A673 (cell line): ENCODE data around the gene ATP8B2. TPM values are rescaled to one million over a fixed set of nuclear protein-coding genes. Genes with fewer than 3 reads are reported as not detected.

Experiments used
- BruUV-seq: library from RNA; stranded (reverse); fragments of 400-500 nt; replicated peaks from 2 replicates; lab custom pipeline; 2021; lab: Mats Ljungman, UMichigan
- CTCF ChIA-PET: fragments of 300-600 bp; sonication (Branson Sonifier 250); formaldehyde crosslinking; loops from one replicate; lab custom pipeline; 2022; ENCODE audit warnings: antibody characterized with exemption; lab: Charles Lee
- POLR2A ChIA-PET: fragments of 300-600 bp; sonication (Branson Sonifier 250); formaldehyde crosslinking; loops from one replicate; lab custom pipeline; 2022; ENCODE audit warnings: antibody characterized with exemption; ENCODE audit not compliant: low non-redundant PET; lab: Charles Lee
- DNase-seq: peaks from one replicate; pipeline ENCODE4 v3.0.0-alpha.2; 2015; ENCODE audit warnings: low spot score
- H3K27ac ChIP-seq: fragments of 200-600 bp; sonication (generic); 2 replicates; pipeline ENCODE4 v1.5.1; 2016; ENCODE audit warnings: mixed run types, low read depth, mild to moderate bottlenecking, mixed read lengths, antibody characterized with exemption, low read length; ENCODE audit not compliant: poor library complexity, severe bottlenecking
- H3K27me3 ChIP-seq: fragments of 200-600 bp; sonication (generic); replicated peaks from 2 replicates; pipeline ENCODE4 v1.6.1; 2017; ENCODE audit warnings: mixed run types, low read depth, mild to moderate bottlenecking, mixed read lengths, antibody characterized with exemption, low read length; ENCODE audit not compliant: insufficient read depth, poor library complexity
- H3K36me3 ChIP-seq: fragments of 200-600 bp; sonication (generic); 2 replicates; pipeline ENCODE4 v1.6.1; 2016; ENCODE audit warnings: mixed run types, mild to moderate bottlenecking, mixed read lengths, antibody characterized with exemption, low read length; ENCODE audit not compliant: insufficient read depth, poor library complexity, severe bottlenecking
- H3K4me1 ChIP-seq: fragments of 200-600 bp; sonication (generic); 2 replicates; pipeline ENCODE4 v1.6.1; 2017; ENCODE audit warnings: mixed run types, mild to moderate bottlenecking, mixed read lengths, antibody characterized with exemption, low read length; ENCODE audit not compliant: insufficient read depth, poor library complexity, severe bottlenecking
- H3K4me3 ChIP-seq: fragments of 200-600 bp; sonication (generic); 2 replicates; pipeline ENCODE4 v1.5.1; 2016; ENCODE audit warnings: low read depth, mixed run types, mild to moderate bottlenecking, mixed read lengths, low read length; ENCODE audit not compliant: poor library complexity, severe bottlenecking
- H3K9me3 ChIP-seq: fragments of 200-600 bp; sonication (generic); 2 replicates; pipeline ENCODE4 v1.6.1; 2016; ENCODE audit warnings: mixed run types, low read depth, mild to moderate bottlenecking, mixed read lengths, antibody characterized with exemption, low read length; ENCODE audit not compliant: poor library complexity, severe bottlenecking
- EZH2 ChIP-seq: fragments of 200-600 bp; sonication (generic); IDR thresholded peaks from 2 replicates; pipeline ENCODE4 v1.6.1; 2017; ENCODE audit warnings: borderline replicate concordance, low read depth, mild to moderate bottlenecking, mixed read lengths, antibody characterized with exemption, low read length; ENCODE audit not compliant: poor library complexity, severe bottlenecking
- intact Hi-C: fragments of 100-400 bp; cut with micrococcal nuclease; formaldehyde crosslinking; loops from one replicate; pipeline ENCODE4 v1.10.0; 2022; ENCODE audit not compliant: unreplicated experiment
- total RNA-seq: library from RNA; stranded (reverse); gene quantifications from 2 replicates; pipeline ENCODE4 v1.2.3, GENCODE V29; 2021
- TF ChIP-seq, protein P1 (sequence below): fragments of 300-800, 200-600 bp; sonication (generic); conservative IDR thresholded peaks from 2 replicates; pipeline ENCODE4 v1.5.1; 2017; ENCODE audit warnings: low read depth, mild to moderate bottlenecking, antibody characterized with exemption, low read length, moderate library complexity, mixed read lengths

Gene ATP8B2
- total RNA-seq, 1 experiment from 2014 or later, result 29.1 TPM

DNA sequence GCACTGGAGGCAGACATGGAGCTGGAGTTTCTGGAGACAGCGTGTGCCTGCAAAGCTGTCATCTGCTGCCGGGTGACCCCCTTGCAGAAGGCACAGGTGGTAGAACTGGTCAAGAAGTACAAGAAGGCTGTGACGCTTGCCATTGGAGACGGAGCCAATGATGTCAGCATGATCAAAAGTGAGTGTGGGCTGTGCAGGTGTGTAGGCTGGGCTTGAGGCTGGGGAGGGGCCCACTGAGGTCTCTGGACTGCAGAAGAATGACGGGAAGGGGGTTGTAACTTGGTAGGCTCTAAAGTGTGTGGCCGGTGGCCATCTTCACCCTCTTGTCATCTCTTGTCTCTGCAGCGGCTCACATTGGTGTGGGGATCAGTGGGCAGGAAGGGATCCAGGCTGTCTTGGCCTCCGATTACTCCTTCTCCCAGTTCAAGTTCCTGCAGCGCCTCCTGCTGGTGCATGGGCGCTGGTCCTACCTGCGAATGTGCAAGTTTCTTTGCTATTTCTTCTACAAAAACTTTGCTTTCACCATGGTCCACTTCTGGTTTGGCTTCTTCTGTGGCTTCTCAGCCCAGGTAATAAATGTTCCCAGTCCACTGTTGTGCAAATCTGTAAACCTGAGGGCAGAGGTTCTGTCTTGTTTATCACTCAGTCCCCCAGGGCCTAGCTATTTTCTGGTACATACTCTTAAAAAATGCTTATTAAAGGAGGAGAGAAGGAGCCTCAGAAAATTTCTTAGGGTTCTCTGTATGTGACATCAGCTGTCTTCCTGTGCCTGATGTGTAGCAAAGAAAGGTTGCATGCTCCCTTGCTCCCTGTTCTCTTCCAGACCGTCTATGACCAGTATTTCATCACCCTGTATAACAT lies 19.9 kb downstream of the ATP8B2 start:
- Histone ChIP-seq H3K4me3 (no peak overlapping the region), H3K9me3 (no peaks in the 10 kb centered on the region), H3K27me3 (no peaks in the 10 kb centered on the region), H3K36me3 (peaks cover 63% of the 10 kb centered on the region), H3K4me1 (no peaks in the 10 kb centered on the region), H3K27ac (no peak overlapping the region)
- intact Hi-C loops, result no loop called here
- DNase-seq, result peak; percentile 72
- no peak for TF ChIP-seq EZH2
- TF ChIP-seq, protein P1, sequence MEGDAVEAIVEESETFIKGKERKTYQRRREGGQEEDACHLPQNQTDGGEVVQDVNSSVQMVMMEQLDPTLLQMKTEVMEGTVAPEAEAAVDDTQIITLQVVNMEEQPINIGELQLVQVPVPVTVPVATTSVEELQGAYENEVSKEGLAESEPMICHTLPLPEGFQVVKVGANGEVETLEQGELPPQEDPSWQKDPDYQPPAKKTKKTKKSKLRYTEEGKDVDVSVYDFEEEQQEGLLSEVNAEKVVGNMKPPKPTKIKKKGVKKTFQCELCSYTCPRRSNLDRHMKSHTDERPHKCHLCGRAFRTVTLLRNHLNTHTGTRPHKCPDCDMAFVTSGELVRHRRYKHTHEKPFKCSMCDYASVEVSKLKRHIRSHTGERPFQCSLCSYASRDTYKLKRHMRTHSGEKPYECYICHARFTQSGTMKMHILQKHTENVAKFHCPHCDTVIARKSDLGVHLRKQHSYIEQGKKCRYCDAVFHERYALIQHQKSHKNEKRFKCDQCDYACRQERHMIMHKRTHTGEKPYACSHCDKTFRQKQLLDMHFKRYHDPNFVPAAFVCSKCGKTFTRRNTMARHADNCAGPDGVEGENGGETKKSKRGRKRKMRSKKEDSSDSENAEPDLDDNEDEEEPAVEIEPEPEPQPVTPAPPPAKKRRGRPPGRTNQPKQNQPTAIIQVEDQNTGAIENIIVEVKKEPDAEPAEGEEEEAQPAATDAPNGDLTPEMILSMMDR, result peak; percentile 82
- POLR2A ChIA-PET, result no interaction called here
- CTCF ChIA-PET, result interaction anchor here (0.8 to 0.9 kb wide), 2 partner anchors 10 to 89 kb away, joined by 3 read pairs; no protein-coding TSS in a partner anchor
- no TSS peak for BruUV-seq

DNA sequence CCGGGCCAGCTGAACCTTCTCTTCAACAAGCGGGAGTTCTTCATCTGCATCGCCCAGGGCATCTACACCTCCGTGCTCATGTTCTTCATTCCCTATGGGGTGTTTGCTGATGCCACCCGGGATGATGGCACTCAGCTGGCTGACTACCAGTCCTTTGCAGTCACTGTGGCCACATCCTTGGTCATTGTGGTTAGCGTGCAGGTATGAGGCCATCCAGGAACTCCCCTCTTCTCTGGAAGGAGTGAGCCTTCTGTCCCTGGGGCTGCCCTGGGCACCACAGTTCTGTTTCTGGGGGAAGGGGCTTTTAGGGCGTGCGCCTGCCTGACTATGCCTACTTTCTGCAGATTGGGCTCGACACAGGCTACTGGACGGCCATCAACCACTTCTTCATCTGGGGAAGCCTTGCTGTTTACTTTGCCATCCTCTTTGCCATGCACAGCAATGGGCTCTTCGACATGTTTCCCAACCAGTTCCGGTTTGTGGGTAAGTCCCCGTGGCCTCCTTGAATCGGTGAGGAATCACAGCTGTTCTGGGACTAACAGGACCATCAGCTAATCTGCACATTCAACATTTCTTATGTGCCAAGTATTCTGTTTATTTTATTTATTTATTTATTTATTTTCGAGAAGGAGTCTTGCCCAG lies 21.1 kb downstream of the ATP8B2 start:
- no peaks in the 10 kb centered on the region for H3K27me3 ChIP-seq
- intact Hi-C loops, result no loop called here
- H3K4me1 ChIP-seq, result no peaks in the 10 kb centered on the region
- TF ChIP-seq, protein P1, result no peak
- no peak for TF ChIP-seq EZH2
- no peak for DNase-seq
- CTCF ChIA-PET, result interaction anchor here (1.0 kb wide), 1 partner anchor 10 kb away, joined by 5 read pairs; no protein-coding TSS in a partner anchor
- H3K36me3 ChIP-seq, result peaks cover 56% of the 10 kb centered on the region
- BruUV-seq, result no TSS peak
- no peaks in the 10 kb centered on the region for H3K9me3 ChIP-seq
- POLR2A ChIA-PET, result no interaction called here
- no peak overlapping the region for H3K4me3 ChIP-seq
- H3K27ac ChIP-seq, result no peak overlapping the region

DNA sequence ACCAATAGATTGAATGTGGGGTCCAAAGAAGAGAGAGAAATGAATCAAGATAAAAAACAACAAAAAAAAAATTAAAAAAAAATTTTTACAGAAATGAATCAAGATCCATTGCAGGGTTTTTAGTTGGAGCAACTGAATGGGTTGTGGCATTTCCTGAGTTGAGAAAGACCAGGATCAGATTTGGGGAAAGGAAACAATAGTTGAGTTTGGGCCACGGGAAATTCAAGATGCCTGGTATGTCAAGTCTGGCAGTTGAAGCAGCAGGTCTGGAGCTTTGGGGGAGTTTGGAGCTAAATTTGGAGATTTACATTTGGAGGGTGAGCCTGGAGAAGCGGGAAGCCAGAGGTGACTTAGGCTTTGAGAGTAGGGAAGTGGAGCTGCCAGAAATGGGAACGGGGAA lies 22.6 kb downstream of the ATP8B2 start:
- H3K36me3 ChIP-seq, result peaks cover 48% of the 10 kb centered on the region
- BruUV-seq, result no TSS peak
- TF ChIP-seq, protein P1, result no peak
- no peak for TF ChIP-seq EZH2
- H3K27me3 ChIP-seq, result no peaks in the 10 kb centered on the region
- no peaks in the 10 kb centered on the region for H3K9me3 ChIP-seq
- ChIA-PET CTCF (no interaction called here), POLR2A (no interaction called here)
- intact Hi-C loops, result no loop called here
- H3K27ac ChIP-seq, result no peak overlapping the region
- peaks cover 8% of the 10 kb centered on the region for H3K4me1 ChIP-seq
- H3K4me3 ChIP-seq, result no peak overlapping the region
- no peak for DNase-seq
